Nephron (organoid): ENCODE measurements around the gene N4BP2L2.

Source experiments
- H3K27ac Mint-ChIP-seq, 3 experiments: 2 replicates each; pipeline ENCODE4 v1.8.0; 2020; ENCODE audit warnings: mixed read lengths in 3 of 3, mild to moderate bottlenecking in 2 of 3, moderate library complexity in 1 of 3
- H3K27me3 Mint-ChIP-seq: 2 replicates; pipeline ENCODE4 v1.8.0; 2021; ENCODE audit warnings: low read depth, mild to moderate bottlenecking, moderate library complexity, mixed read lengths
- H3K36me3 Mint-ChIP-seq: 2 replicates; pipeline ENCODE4 v1.8.0; 2020; ENCODE audit warnings: low read depth, mixed read lengths
- H3K4me1 Mint-ChIP-seq: 2 replicates; pipeline ENCODE4 v1.8.0; 2020; ENCODE audit warnings: mixed read lengths
- H3K4me3 Mint-ChIP-seq, 3 experiments: 2 replicates each; pipeline ENCODE4 v1.8.0; 2020; ENCODE audit warnings: mild to moderate bottlenecking in 3 of 3, mixed read lengths in 3 of 3, moderate library complexity in 2 of 3
- H3K9me3 Mint-ChIP-seq: 2 replicates; pipeline ENCODE4 v1.8.0; 2020; ENCODE audit warnings: mixed read lengths
- TF ChIP-seq, protein P1 (sequence below), 3 experiments: fragments of 200-600 bp; sonication (generic); IDR thresholded peaks; one replicate each; pipeline ENCODE4 v1.5.0; 2021; ENCODE audit warnings: antibody characterized with exemption in 3 of 3; ENCODE audit not compliant: unreplicated experiment in 3 of 3

N4BP2L2 gene

DNA sequence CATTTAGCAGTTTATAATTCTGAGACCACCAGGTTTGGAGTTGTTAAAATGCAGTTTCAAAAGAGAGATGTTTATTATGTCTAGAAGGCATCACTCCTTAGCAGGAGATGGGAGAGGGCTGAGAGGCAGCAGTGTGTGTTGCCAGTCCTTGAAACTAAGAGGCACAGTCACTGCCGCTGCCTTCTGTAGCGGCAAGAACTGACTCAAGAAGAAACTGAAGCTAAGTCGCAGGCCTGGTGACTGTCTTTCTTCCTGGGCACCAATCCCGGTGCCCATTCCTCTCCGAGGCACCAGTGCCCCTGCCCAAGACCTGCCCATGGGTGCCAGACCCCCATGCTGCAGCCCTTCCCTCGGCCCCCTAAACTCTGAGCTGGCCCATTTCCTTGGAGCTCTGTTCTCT lies 130.7 kb downstream of the N4BP2L2 start:
- Mint-ChIP-seq H3K9me3 (no peaks in the 10 kb centered on the region), H3K4me1 (peaks cover 20% of the 10 kb centered on the region), H3K4me3 (no peak overlapping the region), H3K36me3 (peaks cover 5% of the 10 kb centered on the region), H3K27ac (no peak overlapping the region), H3K27me3 (peaks cover 4% of the 10 kb centered on the region)
- TF ChIP-seq, protein P1, sequence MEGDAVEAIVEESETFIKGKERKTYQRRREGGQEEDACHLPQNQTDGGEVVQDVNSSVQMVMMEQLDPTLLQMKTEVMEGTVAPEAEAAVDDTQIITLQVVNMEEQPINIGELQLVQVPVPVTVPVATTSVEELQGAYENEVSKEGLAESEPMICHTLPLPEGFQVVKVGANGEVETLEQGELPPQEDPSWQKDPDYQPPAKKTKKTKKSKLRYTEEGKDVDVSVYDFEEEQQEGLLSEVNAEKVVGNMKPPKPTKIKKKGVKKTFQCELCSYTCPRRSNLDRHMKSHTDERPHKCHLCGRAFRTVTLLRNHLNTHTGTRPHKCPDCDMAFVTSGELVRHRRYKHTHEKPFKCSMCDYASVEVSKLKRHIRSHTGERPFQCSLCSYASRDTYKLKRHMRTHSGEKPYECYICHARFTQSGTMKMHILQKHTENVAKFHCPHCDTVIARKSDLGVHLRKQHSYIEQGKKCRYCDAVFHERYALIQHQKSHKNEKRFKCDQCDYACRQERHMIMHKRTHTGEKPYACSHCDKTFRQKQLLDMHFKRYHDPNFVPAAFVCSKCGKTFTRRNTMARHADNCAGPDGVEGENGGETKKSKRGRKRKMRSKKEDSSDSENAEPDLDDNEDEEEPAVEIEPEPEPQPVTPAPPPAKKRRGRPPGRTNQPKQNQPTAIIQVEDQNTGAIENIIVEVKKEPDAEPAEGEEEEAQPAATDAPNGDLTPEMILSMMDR (IDR thresholded peaks at IDR 0.05; ENCODE audit: unreplicated experiment in 3 of 3) = no peak

GRCh38 chr13:32403108-32403507 lies 135.5 kb downstream of the N4BP2L2 start:
- Mint-ChIP-seq H3K4me1 (no peaks in the 10 kb centered on the region), H3K9me3 (no peaks in the 10 kb centered on the region), H3K4me3 (no peak overlapping the region), H3K27ac (no peak overlapping the region), H3K27me3 (no peaks in the 10 kb centered on the region), H3K36me3 (peaks cover 10% of the 10 kb centered on the region)
- TF ChIP-seq, protein P1 (IDR thresholded peaks at IDR 0.05; ENCODE audit: unreplicated experiment in 3 of 3) = no peak

DNA sequence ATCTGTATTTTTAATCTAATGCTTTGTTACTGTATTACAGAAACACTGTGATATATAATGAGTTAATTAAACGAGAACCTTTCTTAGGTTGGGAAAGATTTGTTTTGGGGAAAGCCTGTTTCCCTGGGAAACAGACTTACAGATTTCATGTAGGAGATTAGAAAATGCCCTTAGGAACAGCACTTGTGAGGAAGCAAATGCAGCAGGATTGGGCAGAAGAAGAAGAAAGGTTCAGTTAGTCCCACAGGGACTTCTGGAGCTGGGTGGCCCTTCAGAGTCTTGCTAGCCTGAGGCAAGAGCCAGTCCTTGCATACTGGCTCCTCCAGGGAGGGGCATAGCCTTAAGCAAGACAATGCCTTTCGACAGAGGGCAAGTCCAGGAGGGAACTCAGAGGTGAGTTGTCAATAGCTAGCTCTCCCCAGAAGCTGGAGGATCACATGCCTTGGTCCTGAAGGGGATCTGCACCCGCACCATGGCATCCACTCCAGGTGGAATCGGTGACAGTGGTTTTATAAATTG lies 147.4 kb downstream of the N4BP2L2 start:
- TF ChIP-seq, protein P1 (IDR thresholded peaks at IDR 0.05; ENCODE audit: unreplicated experiment in 3 of 3) = no peak
- Mint-ChIP-seq H3K36me3 (no peaks in the 10 kb centered on the region), H3K4me1 (no peaks in the 10 kb centered on the region), H3K9me3 (no peaks in the 10 kb centered on the region), H3K27me3 (no peaks in the 10 kb centered on the region), H3K4me3 (no peak overlapping the region), H3K27ac (no peak overlapping the region)

DNA sequence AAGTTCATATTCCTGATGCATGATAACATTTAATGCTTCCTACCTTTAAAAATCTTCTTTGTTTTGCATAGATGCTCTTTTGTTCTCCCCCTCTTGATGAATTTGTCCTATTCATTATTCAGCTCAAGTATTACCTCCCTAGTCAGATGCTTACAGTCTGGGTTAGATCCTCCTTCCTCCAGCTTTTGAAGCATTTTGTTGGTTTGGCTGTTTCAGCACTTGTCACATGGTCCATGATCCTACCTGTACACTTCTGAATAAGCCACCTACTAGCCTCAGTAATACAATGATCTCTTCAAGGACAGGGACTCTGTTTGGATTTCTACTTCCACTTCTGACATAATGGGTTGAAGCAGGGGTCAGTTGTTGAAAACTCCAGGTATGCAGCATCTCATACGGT lies 148.1 kb downstream of the N4BP2L2 start:
- no peaks in the 10 kb centered on the region for H3K4me1 Mint-ChIP-seq
- H3K9me3 Mint-ChIP-seq = no peaks in the 10 kb centered on the region
- no peaks in the 10 kb centered on the region for H3K36me3 Mint-ChIP-seq
- no peaks in the 10 kb centered on the region for H3K27me3 Mint-ChIP-seq
- no peak overlapping the region for H3K27ac Mint-ChIP-seq
- H3K4me3 Mint-ChIP-seq = no peak overlapping the region
- TF ChIP-seq, protein P1 (IDR thresholded peaks at IDR 0.05; ENCODE audit: unreplicated experiment in 3 of 3) = no peak

GRCh38 chr13:32390048-32390447 lies 148.5 kb downstream of the N4BP2L2 start:
- no peaks in the 10 kb centered on the region for H3K27me3 Mint-ChIP-seq
- H3K4me3 Mint-ChIP-seq = no peak overlapping the region
- no peaks in the 10 kb centered on the region for H3K4me1 Mint-ChIP-seq

DNA sequence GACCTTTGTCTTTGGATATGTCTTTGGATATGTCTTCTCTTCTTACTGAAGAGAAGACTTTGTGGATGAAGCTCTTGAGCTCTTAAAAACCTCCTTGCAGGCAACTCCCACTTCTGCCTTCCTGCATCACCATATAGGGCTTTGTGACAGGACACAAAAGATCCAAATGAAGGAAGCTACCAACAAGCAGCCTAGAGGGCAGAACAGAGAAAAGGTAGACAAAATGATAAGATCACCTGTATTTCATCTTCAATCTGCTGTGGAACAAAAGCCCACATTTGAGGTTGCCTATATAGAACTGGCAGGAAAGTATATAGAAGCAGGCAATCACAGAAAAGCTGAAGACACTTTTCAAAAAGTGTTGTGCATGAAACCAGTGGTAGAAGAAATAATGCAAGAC lies 153.2 kb downstream of the N4BP2L2 start:
- TF ChIP-seq, protein P1 (IDR thresholded peaks at IDR 0.05; ENCODE audit: unreplicated experiment in 3 of 3) = no peak
- no peak overlapping the region for H3K27ac Mint-ChIP-seq
- H3K27me3 Mint-ChIP-seq = no peaks in the 10 kb centered on the region
- no peak overlapping the region for H3K4me3 Mint-ChIP-seq
- H3K36me3 Mint-ChIP-seq = no peaks in the 10 kb centered on the region
- no peaks in the 10 kb centered on the region for H3K9me3 Mint-ChIP-seq
- H3K4me1 Mint-ChIP-seq = no peaks in the 10 kb centered on the region

More at GRCh38 chr13:32390048-32390447, 148.5 kb downstream of the N4BP2L2 start:
- H3K36me3 Mint-ChIP-seq = no peaks in the 10 kb centered on the region
- H3K9me3 Mint-ChIP-seq = no peaks in the 10 kb centered on the region
- no peak overlapping the region for H3K27ac Mint-ChIP-seq
- TF ChIP-seq, protein P1 (IDR thresholded peaks at IDR 0.05; ENCODE audit: unreplicated experiment in 3 of 3) = no peak
